ELR (cell line): Measurements from ENCODE around the gene LIMA1.
"Not testable (repeated sequence)": the region's sequence is repeated elsewhere in the genome, so short reads cannot be mapped to it uniquely, and the experiment has no call there.

Source experiments
- DNase-seq: peaks from one replicate; pipeline ENCODE4 v3.0.0-alpha.2; 2015; ENCODE audit warnings: low read depth

LIMA1 gene

DNA sequence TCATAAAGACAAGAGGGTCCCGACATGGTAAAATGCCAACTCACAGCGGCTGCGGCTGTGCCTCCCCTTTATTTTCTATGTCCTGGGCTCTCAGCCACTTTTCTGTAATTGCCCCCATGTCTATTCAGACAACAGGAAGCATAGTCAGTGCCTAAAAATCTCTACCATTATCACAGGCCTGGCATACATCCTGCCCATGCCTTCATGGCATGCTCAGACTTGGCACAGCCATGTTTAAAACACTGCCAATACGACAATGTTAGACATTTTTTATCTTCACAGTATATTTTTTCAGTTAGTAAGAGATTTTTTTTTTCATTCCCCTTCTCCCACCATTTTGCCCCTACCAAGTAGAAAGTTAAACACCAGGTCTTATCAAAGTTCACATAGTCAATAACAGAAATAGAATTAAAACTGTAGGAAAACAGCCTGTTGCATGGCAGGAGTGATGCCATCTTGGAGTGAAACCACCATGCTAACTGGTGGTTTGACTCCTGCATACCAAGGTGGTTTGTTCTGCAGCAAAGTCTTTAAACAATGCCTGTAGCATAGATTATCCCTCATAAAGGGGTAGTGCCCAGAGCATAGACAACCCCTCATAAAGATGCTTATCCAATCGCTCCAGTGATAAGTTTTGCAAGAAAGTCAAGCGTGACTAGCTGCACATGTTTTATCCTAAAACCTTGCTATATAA, 97.2 kb downstream of the LIMA1 start:
- peak; percentile 55 for DNase-seq

DNA sequence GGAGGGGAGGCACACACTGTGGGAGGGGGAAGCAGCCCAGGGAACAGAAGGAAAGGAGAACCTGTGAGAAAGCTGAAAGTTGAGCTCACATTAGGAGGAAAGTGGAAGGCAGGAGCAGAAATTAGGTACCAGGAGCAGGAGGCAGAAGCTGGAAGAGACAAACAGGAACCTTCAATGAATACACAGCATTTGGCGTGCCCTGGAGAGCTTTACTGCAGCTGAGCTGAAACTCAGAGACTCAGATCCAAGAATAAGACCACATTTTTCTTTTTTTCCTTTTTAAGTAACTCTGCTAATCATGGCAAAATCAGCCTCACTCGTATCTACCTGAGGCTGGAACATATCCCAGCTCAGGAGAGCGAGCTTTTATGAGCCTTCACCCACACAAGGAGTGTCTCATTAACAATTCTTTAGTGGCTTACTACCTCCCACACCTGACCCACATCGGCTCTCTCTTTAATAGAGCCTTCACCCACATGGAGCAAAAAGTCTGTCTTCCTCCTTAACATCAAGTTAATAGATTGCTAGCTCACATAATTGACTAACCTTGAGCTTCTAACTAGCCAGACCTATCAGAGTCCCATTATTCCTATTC, 97.9 kb downstream of the LIMA1 start:
- no peak for DNase-seq

DNA sequence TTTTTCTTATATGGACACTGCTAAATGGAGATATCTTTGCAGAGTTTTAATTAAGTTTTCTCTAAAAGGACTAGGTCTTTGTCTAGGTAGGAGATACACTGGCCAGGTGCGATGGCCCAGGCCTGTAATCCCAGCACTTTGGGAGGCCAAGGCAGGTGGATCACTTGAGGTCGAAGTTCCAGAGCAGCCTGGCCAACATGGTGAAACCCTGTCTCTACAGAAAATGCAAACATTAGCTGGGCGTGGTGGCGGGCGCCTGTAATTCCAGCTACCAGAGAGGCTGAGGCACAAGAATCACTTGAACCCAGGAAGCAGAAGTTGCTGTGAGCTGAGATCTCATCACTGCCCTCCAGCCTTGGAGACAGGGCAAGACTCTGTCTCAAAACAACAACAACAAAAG, 99.1 kb downstream of the LIMA1 start:
- no peak for DNase-seq

DNA sequence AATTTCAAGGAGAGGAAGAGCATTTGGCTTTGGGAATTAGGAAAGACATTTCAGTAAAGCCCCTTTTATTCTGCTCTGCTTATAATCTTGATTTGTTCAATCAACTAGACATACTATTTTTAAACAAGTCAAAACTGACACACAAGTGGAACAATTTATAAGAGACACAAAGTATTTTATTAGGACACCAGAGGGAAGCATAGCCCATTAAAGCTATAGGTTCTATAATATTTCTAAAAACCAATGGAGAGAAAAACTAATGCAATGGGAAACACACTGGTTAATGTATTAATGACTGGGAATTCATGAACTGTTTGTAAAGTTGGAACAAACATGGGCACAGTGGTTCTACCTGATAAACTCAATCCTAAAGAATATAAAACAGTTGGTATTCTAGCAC, 100.9 kb downstream of the LIMA1 start:
- peak; percentile 32 for DNase-seq

DNA sequence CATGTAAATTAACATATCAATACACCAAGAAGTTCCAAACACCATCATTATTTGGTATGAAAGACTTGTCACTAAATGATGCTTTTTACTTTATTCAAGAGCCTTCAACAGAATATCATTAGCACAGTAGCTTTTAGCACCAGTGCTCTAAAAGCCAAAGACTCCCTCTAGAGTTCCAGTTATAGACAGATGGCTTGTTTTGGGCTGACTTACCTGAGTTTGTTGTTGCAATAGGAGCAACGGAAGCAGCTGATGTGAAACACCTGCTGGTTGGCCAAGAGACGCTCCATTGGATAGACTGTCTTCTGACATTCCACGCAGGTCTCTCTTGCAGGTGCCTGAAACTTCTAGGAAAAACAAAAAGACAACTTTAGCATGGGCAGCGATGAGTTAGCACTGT, 101.6 kb downstream of the LIMA1 start:
- DNase-seq, result no peak

DNA sequence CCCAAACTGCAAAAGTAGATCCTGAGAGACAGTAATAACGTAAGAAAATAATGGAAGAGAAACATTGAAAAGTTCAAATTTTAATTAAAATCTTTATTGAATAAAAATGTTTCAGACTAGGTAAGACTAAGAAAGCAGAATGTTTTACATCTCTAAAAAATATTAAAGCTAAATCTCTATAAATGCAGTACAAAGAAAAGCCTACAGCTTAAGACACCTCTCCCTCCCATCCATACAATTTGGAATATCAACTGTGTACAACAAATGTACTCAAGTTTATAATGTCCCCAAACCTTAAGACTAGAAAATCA, 107.6 kb downstream of the LIMA1 start:
- DNase-seq, result no peak

DNA sequence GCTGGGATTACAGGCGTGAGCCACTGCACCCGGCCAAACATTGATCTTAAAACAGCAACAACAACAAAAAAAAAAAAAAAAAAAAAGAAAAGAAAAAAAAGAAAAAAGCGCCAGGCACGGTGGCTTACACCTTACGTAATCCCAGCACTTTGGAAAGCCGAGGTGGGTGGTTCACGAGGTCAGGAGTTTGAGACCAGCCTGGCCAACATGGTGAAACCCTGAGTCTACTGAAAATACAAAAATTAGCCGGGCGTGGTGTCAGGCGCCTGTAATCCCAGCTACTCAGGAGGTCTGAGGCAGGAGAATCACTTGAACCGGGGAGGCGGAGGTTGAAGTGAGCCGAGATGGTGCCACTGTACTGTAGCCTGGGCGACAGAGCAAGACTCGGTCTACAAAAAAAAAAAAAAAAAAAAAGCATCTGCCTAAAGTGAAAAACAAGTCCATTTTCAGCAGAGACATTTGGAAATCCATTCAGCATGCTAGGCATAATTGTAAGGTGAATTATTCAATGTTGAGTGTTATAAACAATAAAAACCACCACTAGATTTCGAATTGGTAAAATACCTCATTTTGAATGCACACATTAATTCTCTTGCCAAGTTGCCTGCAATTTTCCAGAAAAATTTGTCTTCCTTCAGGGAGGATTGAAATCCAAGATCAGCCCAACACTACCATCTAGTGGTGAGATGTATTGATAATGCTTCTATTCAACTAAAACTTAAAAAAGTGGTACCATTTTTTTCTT, 108.2 kb downstream of the LIMA1 start:
- DNase-seq, result peak; percentile 86

DNA sequence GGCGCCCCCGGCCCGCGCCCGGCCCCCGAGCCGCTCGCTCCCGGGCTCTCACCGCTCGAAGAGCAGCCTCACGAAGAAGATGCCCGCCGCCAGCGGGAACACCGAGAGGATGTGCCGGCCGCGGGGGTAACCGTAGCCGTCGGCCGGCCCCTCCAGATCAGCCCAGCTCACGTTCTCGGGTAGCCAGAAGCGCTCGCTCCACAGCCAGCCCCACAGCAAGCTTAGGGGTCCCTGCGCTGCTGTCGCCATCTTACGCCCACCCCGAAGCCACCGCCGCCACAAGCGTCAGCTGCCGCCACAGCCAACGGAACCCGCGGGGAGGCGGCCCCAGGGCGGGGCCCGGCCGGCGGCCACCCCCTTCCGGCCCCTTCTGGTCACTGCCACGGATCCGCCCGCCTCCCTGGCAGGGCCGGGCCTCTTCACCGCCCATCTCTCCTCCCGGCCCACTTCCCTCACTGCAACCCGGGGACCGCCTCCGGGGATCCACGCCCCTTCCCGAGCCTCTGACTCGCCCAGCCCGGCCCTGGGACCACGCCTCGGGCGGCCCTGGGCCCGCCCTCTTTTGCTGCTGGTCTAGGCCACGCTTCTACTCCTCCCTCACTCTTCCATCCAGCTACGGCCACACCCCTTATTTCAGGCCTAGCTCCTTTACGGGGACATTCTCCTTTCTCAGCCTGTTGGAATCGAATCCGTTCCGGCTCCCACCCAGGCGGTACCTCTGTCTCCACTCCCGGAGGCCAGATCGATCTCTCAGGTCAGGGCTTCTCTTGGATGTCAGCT, 116.1 kb downstream of the LIMA1 start, which contains the start of gene CERS5:
Gene CERS5 (minus strand): TSS at position 321 of the 780 bp plus-strand sequence. CDS start 72 bp downstream, at position 249.
- DNase-seq, result peak; percentile 98

DNA sequence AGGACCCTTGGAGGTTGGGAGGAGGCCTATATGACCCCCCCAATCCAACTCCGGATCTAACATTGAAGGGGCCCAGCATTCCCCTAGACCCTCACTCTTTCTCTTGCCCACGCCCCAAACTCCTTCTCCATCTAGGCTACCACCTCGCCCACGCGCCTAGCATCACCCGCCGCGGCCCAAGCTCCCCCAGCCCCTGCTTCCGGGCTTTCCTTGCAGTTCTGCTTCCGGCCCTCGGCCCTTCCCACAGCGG, 116.6 kb downstream of the LIMA1 start:
- DNase-seq, result peak; percentile 57

DNA sequence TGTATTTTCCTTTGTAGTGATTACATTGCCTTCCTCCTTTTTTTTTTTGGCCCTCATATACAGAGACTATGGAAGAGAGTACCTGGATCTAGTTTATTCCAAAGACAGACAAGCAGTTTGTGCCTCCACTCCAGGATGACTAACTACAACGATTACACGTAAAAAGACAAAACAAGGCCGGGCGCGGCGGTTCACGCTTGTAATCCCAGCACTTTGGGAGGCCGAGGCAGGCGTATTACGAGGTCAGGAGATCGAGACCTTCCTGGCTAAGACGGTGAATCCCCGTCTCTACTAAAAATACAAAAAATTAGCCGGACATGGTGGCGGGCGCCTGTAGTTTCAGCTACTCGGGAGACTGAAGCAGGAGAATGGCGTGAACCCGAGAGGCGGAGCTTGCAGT, 118.4 kb downstream of the LIMA1 start:
- DNase-seq, result no peak

DNA sequence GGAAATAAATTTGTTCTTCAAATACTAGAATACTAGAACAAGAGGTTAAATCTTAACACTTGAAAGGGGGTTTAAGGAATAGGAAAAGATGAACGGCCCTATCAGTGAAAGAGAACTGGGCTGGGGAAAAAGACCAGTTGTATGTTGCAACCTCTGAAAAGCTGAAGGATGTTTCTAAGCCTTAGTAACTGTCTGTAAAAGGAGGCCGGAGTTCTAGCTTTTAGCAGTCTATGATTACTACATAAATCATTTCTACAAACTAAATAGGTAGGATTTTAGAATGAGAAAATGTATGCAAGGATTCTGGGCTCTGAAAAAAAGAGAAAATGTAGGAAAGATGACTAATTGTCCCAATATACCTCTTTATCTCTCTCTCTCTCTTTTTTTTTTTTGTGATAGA, 121.1 kb downstream of the LIMA1 start:
- no peak for DNase-seq

DNA sequence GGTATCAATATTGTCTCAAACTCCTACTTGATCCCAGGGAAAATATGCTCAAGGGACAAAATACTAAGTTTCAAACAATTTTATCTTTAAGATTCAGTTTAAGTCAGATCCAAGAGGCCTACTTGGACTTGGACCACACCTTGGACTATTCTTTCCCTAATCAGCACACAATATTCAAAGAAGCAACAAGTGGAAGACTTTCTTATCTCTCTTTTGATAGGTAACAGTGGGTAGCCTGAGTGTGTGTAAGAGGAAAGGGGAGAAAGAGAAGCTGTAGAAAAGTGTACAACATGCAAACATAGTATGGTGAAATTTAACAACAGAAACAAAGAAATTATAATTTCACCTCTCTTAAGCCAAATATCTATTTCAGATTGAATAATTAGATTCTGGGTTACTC, 122.7 kb downstream of the LIMA1 start:
- no peak for DNase-seq

DNA sequence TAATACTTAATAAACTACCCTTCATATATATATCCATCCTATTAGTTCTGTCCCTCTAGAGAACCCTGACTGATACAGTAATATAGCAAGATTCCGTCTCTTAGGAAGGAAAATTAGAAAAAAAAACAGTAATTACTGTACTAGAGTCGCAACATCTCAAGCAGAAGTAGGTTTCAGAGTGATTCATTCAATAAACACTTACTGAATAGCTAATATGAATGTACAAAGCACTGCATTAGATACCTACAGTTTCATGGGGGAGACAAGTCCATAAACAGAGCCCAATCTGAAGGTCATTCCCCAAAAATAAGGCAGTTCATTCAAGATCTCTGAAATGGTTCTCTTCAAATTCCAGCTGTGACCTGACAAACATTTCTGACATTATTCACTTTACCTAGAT, 126.1 kb downstream of the LIMA1 start:
- DNase-seq, result peak; percentile 26

DNA sequence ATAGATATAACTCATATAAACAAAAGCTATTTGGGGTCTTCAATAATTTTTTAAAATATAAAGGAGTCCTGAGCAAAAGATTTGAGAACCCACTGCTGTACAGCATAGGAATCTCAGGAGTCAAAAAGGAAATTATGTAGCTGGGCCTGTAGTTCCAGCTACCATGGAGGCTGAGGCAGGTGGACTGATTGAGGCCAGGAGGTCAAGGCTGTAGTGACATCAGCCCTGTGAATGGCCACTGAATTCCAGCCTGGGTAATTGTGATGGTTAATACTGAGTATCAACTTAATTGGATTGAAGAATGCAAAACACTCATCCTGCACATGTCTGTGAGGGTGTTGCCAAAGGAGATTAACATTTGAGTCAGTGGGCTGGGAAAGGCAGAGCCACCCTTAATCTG, 126.7 kb downstream of the LIMA1 start:
- DNase-seq, result no peak

DNA sequence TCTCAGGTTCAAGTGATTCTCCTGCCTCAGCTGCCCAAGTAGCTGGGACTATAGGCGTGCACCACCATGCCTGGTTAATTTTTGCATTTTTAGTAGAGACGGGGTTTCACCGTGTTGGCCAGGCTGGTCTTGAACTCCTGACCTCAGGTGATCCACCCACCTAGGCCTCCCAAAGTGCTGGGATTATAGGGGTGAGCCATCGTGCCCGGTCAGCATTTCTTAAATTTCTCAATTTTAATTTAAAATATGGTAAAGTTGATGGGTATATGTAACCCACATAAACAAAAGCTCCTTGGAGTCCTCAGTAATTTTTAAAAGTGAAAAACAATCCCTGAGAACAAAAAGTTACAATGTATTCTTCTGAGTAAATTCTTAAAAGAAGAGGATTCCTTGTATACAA, 128.4 kb downstream of the LIMA1 start:
- not testable (repeated sequence) for DNase-seq

DNA sequence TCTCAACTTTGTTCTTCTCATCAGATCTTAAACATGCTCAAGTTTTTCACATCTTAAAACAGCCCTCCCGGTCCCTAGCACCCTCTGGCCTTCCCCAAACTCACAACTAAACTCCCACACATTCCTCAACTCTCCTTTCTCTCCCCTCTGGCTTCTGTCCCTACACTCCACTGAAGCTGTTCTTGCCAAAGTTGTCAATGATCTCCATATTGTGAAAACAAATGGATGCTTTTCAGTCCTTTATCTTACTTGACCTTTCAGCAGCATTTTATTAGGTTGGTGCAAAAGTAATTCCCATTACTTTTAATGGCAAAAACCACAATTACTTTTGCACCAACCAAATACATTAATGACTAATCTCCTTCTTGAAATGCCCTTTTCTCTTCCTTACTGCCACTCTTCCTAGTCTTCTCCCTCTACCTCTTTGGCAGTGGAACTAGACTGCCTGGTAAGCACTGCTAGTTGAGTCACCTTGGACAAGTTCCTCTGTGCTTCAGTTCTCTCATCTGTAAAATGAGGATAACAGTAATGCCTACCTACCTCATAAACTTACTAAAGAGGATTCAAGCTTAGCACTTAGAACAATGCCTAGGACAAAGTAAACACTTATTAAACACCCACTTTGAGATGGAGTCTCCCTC, 132.2 kb downstream of the LIMA1 start:
- no peak for DNase-seq

DNA sequence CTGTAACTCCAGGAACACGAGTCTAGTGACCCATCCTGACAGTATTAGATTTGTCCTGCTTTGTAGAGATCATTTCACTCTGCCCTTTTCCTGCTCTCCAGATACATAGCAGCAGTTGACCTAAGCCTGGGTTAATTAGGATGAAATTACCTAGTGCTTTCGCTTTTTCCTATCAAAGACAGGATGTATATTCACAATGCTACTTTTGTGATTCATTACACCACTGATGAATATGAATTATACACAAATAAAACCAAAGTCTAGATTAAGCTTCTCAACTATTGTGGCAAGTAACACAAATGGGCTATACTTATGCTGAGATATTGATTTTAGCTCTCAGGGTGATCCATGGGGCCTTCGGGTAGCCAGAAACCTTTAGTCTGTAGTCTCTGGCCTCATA, 134.0 kb downstream of the LIMA1 start:
- DNase-seq, result no peak

DNA sequence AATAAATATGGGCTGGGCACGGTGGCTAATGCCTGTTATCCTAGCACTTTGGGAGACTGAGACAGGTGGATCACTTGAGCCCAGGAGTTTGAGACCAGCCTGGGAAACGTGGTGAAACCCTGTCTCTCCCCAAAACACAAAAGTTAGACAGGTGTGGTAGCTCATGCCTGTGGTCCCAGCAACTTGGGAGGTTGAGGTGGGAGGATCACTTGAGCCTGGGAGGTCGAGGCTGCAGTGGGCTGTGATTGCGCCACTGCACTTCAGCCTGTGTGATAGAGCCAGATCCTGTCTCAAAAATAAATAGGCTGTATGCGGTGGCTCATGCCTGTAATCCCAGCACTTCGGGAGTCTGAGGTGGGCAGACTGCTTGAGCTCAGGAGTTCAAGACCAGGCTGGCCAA, 135.3 kb downstream of the LIMA1 start:
- not testable (repeated sequence) for DNase-seq

DNA sequence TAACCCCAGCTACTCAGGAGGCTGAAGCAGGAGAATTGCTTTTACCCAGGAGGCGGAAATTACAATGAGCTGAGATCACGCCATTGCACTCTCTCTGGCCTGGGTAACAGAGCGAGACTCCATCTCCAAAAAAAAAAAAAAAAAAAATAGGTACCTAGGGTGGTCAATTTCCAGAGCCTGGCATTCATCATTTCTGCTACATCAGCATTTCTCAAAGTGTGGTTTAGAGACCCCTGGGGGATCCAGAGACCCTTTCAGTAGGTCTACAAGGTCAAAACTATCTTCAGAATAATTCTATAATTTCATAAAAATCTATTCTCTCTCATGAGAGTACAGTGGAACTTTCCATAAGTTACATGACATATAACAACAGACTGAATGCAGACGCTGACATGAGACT, 136.0 kb downstream of the LIMA1 start:
- DNase-seq, result no peak

DNA sequence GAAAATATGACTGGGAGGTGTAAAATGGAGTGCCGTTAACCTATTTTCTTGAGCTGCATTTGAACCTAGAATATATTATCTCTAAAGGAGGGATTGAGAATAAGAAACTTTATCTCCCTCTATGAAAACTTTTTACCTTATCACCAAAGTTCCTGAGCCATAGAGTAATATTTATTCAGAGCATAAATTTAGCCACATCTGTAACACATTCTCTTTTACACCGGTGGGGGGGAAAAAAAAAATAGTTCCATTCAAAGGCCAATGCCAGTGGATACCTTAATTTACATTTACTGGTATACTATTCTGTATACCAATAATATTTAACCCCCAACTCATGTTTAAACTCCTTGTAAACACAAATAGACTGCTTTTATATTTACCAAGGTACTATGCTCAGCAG, 137.9 kb downstream of the LIMA1 start:
- DNase-seq, result no peak

DNA sequence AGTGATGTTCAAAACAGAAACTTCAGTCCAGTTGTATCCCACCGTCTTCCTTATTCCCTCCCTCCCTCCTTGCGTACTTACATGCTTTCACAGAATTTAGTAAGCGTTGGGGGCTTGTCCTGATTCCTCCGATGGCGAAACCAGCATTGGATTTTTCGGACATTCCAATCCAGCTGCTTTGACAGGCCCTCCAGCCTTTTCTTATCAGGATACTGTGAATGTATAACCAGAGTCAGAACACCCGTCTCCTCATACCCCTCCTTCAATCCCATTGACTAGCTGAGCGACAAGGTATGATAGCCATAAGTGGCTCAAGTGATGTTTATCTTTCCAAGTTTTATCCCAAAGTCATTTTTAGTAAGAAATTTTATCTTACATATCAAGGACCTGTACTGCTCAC, 140.3 kb downstream of the LIMA1 start:
- no peak for DNase-seq

DNA sequence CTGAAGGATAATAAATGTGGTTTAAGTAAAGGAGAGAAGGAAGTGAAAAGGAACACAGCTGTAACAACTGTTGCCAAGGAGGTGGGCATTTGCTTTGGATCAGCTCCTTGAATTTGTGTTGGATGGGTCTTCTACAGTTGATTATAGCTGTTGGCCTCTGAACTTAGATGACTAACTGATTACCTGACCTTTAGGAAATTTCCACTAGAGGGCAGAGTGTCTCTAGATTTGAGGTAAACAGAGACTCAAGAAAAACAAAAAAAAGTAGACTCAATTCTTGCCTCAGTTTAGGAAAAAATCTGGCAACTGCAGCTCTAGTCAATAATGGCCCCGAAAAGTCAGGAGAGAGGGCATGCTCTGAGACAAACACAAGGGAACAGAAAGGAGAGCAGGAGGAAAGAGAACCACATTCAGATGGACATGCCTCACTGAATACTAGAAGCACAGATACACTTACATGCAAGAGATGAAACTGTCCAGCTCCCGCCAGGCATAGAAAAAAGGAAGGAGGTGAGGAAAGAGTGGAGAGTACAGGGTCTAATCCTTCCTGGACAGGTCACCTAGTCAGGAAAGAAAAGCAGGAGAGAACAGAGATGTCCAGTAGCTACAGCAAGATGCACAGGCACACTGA, 150.7 kb downstream of the LIMA1 start:
- DNase-seq, result no peak
